ENCODE measurements around the gene AGAP3.

GRCh38 chr7:151135525-151135845, 49.2 kb downstream of the AGAP3 start:
- TF ChIP-seq CTCF (conservative IDR thresholded peaks at IDR 0.05; ENCODE audit: low read depth, low read length) (no peak), EZH2 (IDR thresholded peaks at IDR 0.05; ENCODE audit: borderline replicate concordance, low read depth, low read length, poor library complexity, severe bottlenecking) (no peak)
